Activated CD8-positive, alpha-beta memory T cell treated with anti-CD3 and anti-CD28 coated beads, Interleukin-2, amount 10 ng/mL, durations not matched to agents 7 days and 5 days (primary cell): Measurements from ENCODE around the gene CD4. TPM values are rescaled to one million over a fixed set of nuclear protein-coding genes. Genes with fewer than 3 reads are reported as not detected.

ENCODE experiments used
- ATAC-seq: fragments of 150-1000 bp; cut with Tn5 transposase; one replicate; pipeline ENCODE4 v1.10.0; 2021; ENCODE audit warnings: moderate library complexity
- CTCF ChIA-PET: fragments of 350-600 bp; sonication (Branson Sonifier 250); formaldehyde crosslinking; loops from one replicate; lab custom pipeline; 2021; ENCODE audit warnings: antibody characterized with exemption; lab: Charles Lee
- DNase-seq: peaks from one replicate; pipeline ENCODE4 v3.0.0-alpha.2; 2020
- H3K27ac Mint-ChIP-seq: one replicate; pipeline ENCODE4 v1.8.0; 2021; ENCODE audit warnings: mild to moderate bottlenecking, mixed read lengths
- H3K27me3 Mint-ChIP-seq: one replicate; pipeline ENCODE4 v1.8.0; 2021; ENCODE audit warnings: mixed read lengths
- H3K36me3 Mint-ChIP-seq: one replicate; pipeline ENCODE4 v1.8.0; 2021; ENCODE audit warnings: mild to moderate bottlenecking, mixed read lengths
- H3K4me1 Mint-ChIP-seq: one replicate; pipeline ENCODE4 v1.8.0; 2021; ENCODE audit warnings: mixed read lengths
- H3K4me3 Mint-ChIP-seq: one replicate; pipeline ENCODE4 v1.8.0; 2021; ENCODE audit warnings: mild to moderate bottlenecking, moderate library complexity, mixed read lengths
- H3K9me3 Mint-ChIP-seq: one replicate; pipeline ENCODE4 v1.8.0; 2022; ENCODE audit warnings: low read depth, mixed read lengths
- total RNA-seq, 2 experiments: library from RNA; stranded (reverse); gene quantifications; one replicate each; pipeline ENCODE4 v1.2.3, GENCODE V29; 2021

CD4 gene
- total RNA-seq, 2 experiments from 2014 or later: 0.82 to 1.8 TPM

- Mint-ChIP-seq H3K9me3 (no peaks in the 10 kb centered on the region), H3K4me3 (no peak overlapping the region), H3K27ac (no peak overlapping the region), H3K27me3 (peaks cover 6% of the 10 kb centered on the region), H3K4me1 (peaks cover 20% of the 10 kb centered on the region), H3K36me3 (no peaks in the 10 kb centered on the region)
- no peak for DNase-seq
- CTCF ChIA-PET: interaction anchor here (1.0 to 12.3 kb wide), 5 partner anchors 17 to 52 kb away, joined by 3 to 117 read pairs (median 3); partner anchors contain the start of genes MLF2, P3H3 and PTMS
- no peak for ATAC-seq
Measured at GRCh38 chr12:6784761-6785160, 4.6 kb upstream of the CD4 start.

GRCh38 chr12:6786416-6787094 is 2.8 kb upstream of the CD4 start:
- Mint-ChIP-seq H3K36me3 (no peaks in the 10 kb centered on the region), H3K27ac (no peak overlapping the region), H3K4me3 (no peak overlapping the region), H3K9me3 (no peaks in the 10 kb centered on the region), H3K27me3 (peaks cover 7% of the 10 kb centered on the region), H3K4me1 (peaks cover 8% of the 10 kb centered on the region)
- DNase-seq: no peak
- CTCF ChIA-PET: interaction anchor here (0.7 to 2.3 kb wide), 6 partner anchors 8 to 50 kb away, joined by 3 to 9 read pairs (median 4); partner anchors contain the start of genes MLF2 and PTMS
- ATAC-seq: no peak

- Mint-ChIP-seq H3K4me1 (peaks cover 16% of the 10 kb centered on the region), H3K27me3 (peaks cover 8% of the 10 kb centered on the region), H3K4me3 (no peak overlapping the region), H3K9me3 (no peaks in the 10 kb centered on the region), H3K27ac (no peak overlapping the region), H3K36me3 (no peaks in the 10 kb centered on the region)
- CTCF ChIA-PET: interaction anchor here (0.7 to 2.3 kb wide), 6 partner anchors 9 to 219 kb away, joined by 3 to 9 read pairs (median 4); partner anchors contain the start of genes MLF2, NOP2 and PTMS
- no peak for ATAC-seq
- no peak for DNase-seq
Measured at GRCh38 chr12:6787309-6787708, 2.0 kb upstream of the CD4 start.

GRCh38 chr12:6790496-6791150 is 1.3 kb downstream of the CD4 start:
- H3K4me1 Mint-ChIP-seq: peaks cover 27% of the 10 kb centered on the region
- no peaks in the 10 kb centered on the region for H3K36me3 Mint-ChIP-seq
- CTCF ChIA-PET: no interaction called here
- H3K4me3 Mint-ChIP-seq: no peak overlapping the region
- no peak for ATAC-seq
- no peaks in the 10 kb centered on the region for H3K9me3 Mint-ChIP-seq
- H3K27me3 Mint-ChIP-seq: peaks cover 21% of the 10 kb centered on the region
- no peak for DNase-seq
- H3K27ac Mint-ChIP-seq: no peak overlapping the region

GRCh38 chr12:6791931-6792520 is 2.7 kb downstream of the CD4 start:
- no peaks in the 10 kb centered on the region for H3K9me3 Mint-ChIP-seq
- H3K36me3 Mint-ChIP-seq: no peaks in the 10 kb centered on the region
- CTCF ChIA-PET: interaction anchor here (1.0 to 2.5 kb wide), 7 partner anchors 12 to 39 kb away, joined by 3 to 11 read pairs (median 6); partner anchors contain the start of genes MLF2 and PTMS
- no peak overlapping the region for H3K4me3 Mint-ChIP-seq
- H3K27me3 Mint-ChIP-seq: peaks cover 29% of the 10 kb centered on the region
- H3K27ac Mint-ChIP-seq: no peak overlapping the region
- DNase-seq (no peak), ATAC-seq (no peak)
- peaks cover 23% of the 10 kb centered on the region for H3K4me1 Mint-ChIP-seq

GRCh38 chr12:6792522-6793201 is 3.3 kb downstream of the CD4 start:
- Mint-ChIP-seq H3K27me3 (peaks cover 29% of the 10 kb centered on the region), H3K4me3 (no peak overlapping the region), H3K4me1 (peaks cover 23% of the 10 kb centered on the region), H3K27ac (no peak overlapping the region), H3K9me3 (no peaks in the 10 kb centered on the region), H3K36me3 (no peaks in the 10 kb centered on the region)
- no peak for DNase-seq
- peak; percentile 43 for ATAC-seq
- CTCF ChIA-PET: interaction anchor here (0.6 to 2.5 kb wide), 8 partner anchors 13 to 39 kb away, joined by 3 to 11 read pairs (median 6); partner anchors contain the start of genes MLF2 and PTMS

GRCh38 chr12:6795088-6795487 is 5.8 kb downstream of the CD4 start:
- no peak overlapping the region for H3K27ac Mint-ChIP-seq
- no peak overlapping the region for H3K4me3 Mint-ChIP-seq
- H3K9me3 Mint-ChIP-seq: no peaks in the 10 kb centered on the region
- H3K27me3 Mint-ChIP-seq: peaks cover 24% of the 10 kb centered on the region
- DNase-seq: no peak
- peaks cover 19% of the 10 kb centered on the region for H3K4me1 Mint-ChIP-seq
- no peak for ATAC-seq
- CTCF ChIA-PET: interaction anchor here (0.9 to 1.9 kb wide), 3 partner anchors 28 to 41 kb away, joined by 3 to 9 read pairs (median 7); partner anchors contain the start of genes MLF2 and PTMS
- no peaks in the 10 kb centered on the region for H3K36me3 Mint-ChIP-seq

- H3K9me3 Mint-ChIP-seq: no peaks in the 10 kb centered on the region
- no peak overlapping the region for H3K4me3 Mint-ChIP-seq
- peaks cover 24% of the 10 kb centered on the region for H3K27me3 Mint-ChIP-seq
- ATAC-seq (no peak), DNase-seq (no peak)
- H3K27ac Mint-ChIP-seq: no peak overlapping the region
- H3K36me3 Mint-ChIP-seq: no peaks in the 10 kb centered on the region
- CTCF ChIA-PET: interaction anchor here (1.4 to 1.9 kb wide), 3 partner anchors 10 to 43 kb away, joined by 4 to 9 read pairs (median 7); partner anchors contain the start of genes MLF2 and PTMS
- H3K4me1 Mint-ChIP-seq: peaks cover 19% of the 10 kb centered on the region
Measured at GRCh38 chr12:6796576-6796975, 7.2 kb downstream of the CD4 start.

GRCh38 chr12:6799147-6799546 is 9.8 kb downstream of the CD4 start:
- no peak for ATAC-seq
- H3K4me1 Mint-ChIP-seq: no peaks in the 10 kb centered on the region
- H3K27ac Mint-ChIP-seq: no peak overlapping the region
- no peak for DNase-seq
- CTCF ChIA-PET: no interaction called here
- H3K9me3 Mint-ChIP-seq: no peaks in the 10 kb centered on the region
- H3K36me3 Mint-ChIP-seq: no peaks in the 10 kb centered on the region
- H3K4me3 Mint-ChIP-seq: no peak overlapping the region
- H3K27me3 Mint-ChIP-seq: peaks cover 16% of the 10 kb centered on the region

GRCh38 chr12:6807170-6807569 is 17.8 kb downstream of the CD4 start:
- Mint-ChIP-seq H3K4me1 (peaks cover 6% of the 10 kb centered on the region), H3K27me3 (peaks cover 14% of the 10 kb centered on the region), H3K9me3 (no peaks in the 10 kb centered on the region), H3K27ac (no peak overlapping the region), H3K4me3 (no peak overlapping the region), H3K36me3 (no peaks in the 10 kb centered on the region)
- ATAC-seq (no peak), DNase-seq (no peak)
- CTCF ChIA-PET: interaction anchor here (0.7 to 1.0 kb wide), 2 partner anchors 12 to 160 kb away, joined by 3 to 4 read pairs; partner anchors contain the start of gene ACRBP

GRCh38 chr12:6809056-6809455 is 19.7 kb downstream of the CD4 start:
- Mint-ChIP-seq H3K4me3 (no peak overlapping the region), H3K27ac (no peak overlapping the region), H3K4me1 (peaks cover 6% of the 10 kb centered on the region), H3K9me3 (no peaks in the 10 kb centered on the region), H3K36me3 (no peaks in the 10 kb centered on the region), H3K27me3 (peaks cover 19% of the 10 kb centered on the region)
- CTCF ChIA-PET: interaction anchor here (0.7 to 1.5 kb wide), 2 partner anchors 16 to 69 kb away, joined by 3 to 4 read pairs; no protein-coding TSS in a partner anchor
- DNase-seq (no peak), ATAC-seq (no peak)

GRCh38 chr12:6810758-6811157 is 21.4 kb downstream of the CD4 start:
- no peak for ATAC-seq
- H3K27me3 Mint-ChIP-seq: peaks cover 23% of the 10 kb centered on the region
- peaks cover 6% of the 10 kb centered on the region for H3K4me1 Mint-ChIP-seq
- no peaks in the 10 kb centered on the region for H3K36me3 Mint-ChIP-seq
- no peak for DNase-seq
- no peak overlapping the region for H3K27ac Mint-ChIP-seq
- CTCF ChIA-PET: interaction anchor here (1.1 to 2.0 kb wide), 2 partner anchors 18 to 57 kb away, joined by 3 to 8 read pairs; partner anchors contain the start of gene MLF2
- no peaks in the 10 kb centered on the region for H3K9me3 Mint-ChIP-seq
- no peak overlapping the region for H3K4me3 Mint-ChIP-seq
